HG03175 (cell line): Measurements from ENCODE around the gene DOCK1.
"Not testable (repeated sequence)": the region's sequence is repeated elsewhere in the genome, so short reads cannot be mapped to it uniquely, and the experiment has no call there.

ENCODE experiments used
- ATAC-seq: cut with Tn5 transposase; IDR thresholded peaks from one replicate; pipeline ENCODE4 v1.9.1; 2021; ENCODE audit warnings: mild to moderate bottlenecking, moderate library complexity; ENCODE audit not compliant: unreplicated experiment

DOCK1 gene

GRCh38 chr10:126902157-126902556, 3.1 kb upstream of the DOCK1 start:
- no peak for ATAC-seq

- ATAC-seq = no peak
Measured at GRCh38 chr10:126903656-126904360, 1.4 kb upstream of the DOCK1 start.

DNA sequence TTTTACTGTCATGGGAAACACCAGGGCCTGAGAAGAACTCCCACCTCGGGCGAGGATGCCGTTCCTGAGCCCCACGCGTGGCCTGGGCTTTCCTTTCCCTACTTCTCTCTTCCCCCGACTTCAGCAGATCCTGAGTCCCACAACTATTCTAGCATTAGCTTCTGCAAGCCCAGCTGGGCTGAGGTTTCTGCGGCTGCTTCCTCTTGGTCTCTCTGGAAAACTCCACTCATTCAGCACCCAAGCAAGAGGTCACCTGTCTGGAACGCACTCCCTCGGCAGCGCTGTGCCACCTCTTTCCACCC, 761 bp upstream of the DOCK1 start:
- ATAC-seq = no peak

DNA sequence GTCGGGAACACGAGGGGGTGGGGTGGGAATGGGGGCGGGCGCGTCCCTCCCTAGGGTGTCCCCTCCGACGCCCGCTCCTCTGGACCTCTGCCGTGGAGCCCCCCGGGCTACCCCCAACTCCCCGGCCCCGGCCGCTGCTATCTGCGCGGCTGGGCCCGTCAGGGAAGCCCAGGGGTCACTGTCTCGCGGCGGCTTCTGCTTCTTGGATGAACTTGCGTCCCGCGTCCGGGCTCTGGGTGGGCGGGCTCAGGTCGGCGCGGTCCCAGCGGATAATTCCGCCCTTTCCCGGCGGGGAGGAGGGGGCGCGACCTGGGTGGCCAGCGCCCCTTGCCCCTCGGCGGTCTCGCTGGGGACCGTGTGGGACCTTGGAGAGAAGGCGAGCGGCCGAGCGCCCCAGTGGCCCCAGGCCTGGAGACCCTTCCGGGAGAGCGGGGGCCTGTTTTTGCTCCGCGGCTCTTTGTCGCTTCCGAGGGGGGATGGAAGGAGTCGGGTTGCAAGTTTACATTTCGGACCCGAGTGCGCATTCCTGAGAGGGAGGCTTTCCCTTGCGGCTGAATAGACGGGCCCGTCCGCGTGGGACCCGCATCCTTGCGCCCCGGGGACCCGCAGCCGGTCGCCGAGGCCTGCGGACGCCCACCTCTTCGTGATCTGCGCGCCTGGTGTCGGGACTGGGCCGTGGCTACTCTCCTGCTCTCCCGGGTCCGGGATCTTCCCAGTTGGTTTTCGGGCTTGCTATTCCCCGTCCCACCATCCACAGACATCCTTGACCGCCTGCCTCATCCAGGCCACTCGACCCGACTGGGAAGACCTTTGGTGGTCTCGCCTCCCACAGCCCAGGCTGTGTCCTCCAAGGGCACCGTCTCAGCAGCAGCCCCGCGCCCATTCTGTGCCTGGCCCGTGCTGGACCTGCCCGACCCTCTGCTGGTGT, 812 bp downstream of the DOCK1 start:
- ATAC-seq = no peak

- no peak for ATAC-seq
Measured at GRCh38 chr10:126906704-126907422, 1.6 kb downstream of the DOCK1 start.

DNA sequence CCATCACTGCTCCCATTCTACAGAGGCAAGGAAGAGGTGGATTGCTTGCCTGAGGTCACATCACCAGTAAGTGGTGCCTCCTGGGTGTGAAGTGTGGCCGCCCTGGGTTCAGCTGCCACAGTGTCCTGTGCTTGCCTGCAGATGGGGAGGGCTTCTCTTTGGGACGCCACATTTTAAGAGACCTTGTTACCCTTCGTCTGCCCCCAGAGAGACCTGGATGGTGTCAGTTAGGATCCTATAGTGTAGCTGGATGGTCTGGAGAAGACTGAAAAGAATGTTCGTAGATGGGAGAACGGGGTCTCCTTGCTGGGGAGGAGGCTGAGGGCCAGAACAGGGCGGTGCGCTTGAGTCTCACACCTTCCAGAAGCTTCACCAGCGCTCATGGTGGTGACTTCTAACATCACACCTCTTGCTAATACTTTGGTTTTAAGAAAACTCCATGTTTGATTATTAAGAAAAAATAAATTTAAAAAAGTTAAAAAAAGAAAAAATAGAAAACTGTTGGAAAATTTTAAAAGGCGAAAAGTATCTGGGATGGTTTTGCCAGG, 2.3 kb downstream of the DOCK1 start:
- no peak for ATAC-seq

DNA sequence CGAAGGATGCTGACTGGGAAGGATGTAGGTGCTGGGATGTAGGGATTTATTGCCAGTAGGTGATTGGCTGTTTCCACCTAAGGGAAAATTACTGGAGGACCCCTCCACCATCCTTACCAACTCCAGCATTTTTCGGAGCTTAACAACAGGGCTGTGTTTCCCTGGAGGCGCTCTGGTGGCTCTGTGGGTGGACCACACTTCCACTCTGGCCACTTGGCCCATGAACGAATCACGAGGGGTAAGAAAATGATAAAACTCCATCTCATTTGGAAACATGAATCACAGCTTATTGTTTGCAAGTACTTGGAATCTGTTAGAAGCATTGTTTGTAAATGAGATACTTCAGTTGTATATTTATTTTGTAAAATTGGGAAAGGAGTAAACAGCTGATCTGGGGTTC, 3.0 kb downstream of the DOCK1 start:
- no peak for ATAC-seq

DNA sequence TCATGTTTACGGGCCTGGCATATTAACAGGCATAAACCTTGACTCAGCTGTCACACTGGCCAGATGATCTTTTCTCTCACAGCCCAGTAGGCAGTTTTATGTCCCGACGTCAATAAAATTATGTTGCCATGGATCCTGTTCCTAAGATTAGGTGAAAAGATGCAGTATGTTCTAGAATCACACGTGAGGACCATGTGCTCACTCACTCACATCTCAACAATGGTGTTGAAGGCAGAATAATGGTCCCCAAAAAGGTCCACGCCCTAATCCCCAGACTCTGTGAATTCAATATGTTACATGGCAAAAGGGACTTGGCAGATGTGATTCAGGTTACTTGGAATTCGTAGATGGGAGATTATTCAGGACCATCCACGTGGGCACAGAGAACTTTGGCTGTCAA, 3.5 kb downstream of the DOCK1 start:
- no peak for ATAC-seq

DNA sequence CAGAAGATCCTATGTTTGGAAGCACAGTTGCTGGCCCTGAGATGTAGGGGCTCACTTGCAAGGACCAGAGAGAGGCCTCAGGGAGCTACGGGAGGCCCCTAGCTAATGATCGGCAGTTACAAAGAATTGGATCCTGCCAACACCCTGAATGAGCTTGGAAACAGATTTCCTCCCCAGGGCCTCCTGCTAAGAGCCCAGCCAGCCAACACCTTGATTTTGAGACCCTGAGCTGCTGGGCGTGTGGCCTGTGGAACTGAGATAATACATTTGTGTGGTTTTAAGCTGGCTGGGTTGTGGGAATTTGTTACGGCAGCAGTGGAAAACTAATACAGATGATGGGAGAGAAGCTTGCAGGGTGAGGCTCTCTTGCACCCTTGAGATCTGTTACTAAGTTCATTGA, 3.9 kb downstream of the DOCK1 start:
- ATAC-seq = no peak

DNA sequence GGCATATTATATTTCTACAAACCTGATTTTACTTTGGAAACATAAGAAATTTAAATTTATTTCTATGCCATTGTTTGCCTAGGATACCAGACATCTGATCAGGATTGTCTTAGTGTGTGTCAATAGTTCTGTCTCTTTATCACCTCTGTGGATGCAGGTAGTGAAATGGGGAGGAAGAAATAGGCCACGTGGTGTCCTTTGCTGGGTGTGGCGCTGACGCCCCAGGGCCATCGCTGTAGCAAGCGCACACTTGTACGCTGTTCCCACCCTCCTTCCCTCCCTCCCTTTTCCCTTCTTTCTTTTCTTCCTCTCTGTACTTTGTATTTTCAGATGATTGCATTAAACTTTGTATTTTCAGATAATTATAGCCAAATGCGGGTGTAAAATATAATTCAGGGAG, 5.0 kb downstream of the DOCK1 start:
- no peak for ATAC-seq

DNA sequence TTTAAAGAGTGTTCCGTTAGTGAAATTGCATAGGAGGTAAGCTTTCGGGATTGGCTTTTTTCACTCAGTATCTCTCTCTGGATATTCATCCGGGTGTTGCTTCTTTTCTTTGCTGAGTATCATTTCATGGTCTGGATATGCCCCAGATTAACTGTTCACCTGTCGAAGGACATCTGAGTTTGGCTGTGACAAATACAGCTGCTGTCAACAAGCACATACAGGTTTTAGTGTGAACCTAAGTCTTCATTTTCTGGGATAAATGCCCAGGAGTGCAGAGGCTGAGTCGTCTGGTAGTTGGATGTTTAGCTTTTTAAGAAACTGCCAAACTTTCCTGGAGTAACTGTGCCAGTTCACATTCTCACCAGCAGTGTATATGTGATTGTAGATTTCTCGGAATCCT, 5.6 kb downstream of the DOCK1 start:
- ATAC-seq = no peak

- ATAC-seq = no peak
Measured at GRCh38 chr10:126911301-126911700, 6.1 kb downstream of the DOCK1 start.

- ATAC-seq = no peak
Measured at GRCh38 chr10:126913316-126913715, 8.1 kb downstream of the DOCK1 start.

DNA sequence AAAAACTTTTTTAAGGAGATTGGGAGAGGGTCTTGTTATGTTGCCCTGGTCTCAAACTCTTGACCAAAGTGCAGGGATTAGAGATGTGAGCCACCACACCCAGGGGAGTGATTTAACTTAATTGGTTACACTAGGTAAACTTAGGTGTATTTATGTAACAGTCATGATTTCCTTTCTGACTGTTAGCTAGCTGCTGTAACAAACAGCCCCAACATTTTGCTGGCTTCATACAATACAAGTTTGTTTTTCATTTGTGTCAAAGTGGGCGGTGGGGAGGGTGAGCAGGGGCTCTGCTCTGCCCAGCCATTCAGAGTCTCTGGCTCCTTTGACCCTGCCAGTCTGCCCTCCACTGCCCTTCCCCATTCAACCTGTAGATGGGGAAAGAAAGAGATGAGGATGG, 9.3 kb downstream of the DOCK1 start:
- no peak for ATAC-seq

- not testable (repeated sequence) for ATAC-seq
Measured at GRCh38 chr10:126916952-126917351, 11.7 kb downstream of the DOCK1 start.

- no peak for ATAC-seq
Measured at GRCh38 chr10:126917375-126917774, 12.1 kb downstream of the DOCK1 start.

DNA sequence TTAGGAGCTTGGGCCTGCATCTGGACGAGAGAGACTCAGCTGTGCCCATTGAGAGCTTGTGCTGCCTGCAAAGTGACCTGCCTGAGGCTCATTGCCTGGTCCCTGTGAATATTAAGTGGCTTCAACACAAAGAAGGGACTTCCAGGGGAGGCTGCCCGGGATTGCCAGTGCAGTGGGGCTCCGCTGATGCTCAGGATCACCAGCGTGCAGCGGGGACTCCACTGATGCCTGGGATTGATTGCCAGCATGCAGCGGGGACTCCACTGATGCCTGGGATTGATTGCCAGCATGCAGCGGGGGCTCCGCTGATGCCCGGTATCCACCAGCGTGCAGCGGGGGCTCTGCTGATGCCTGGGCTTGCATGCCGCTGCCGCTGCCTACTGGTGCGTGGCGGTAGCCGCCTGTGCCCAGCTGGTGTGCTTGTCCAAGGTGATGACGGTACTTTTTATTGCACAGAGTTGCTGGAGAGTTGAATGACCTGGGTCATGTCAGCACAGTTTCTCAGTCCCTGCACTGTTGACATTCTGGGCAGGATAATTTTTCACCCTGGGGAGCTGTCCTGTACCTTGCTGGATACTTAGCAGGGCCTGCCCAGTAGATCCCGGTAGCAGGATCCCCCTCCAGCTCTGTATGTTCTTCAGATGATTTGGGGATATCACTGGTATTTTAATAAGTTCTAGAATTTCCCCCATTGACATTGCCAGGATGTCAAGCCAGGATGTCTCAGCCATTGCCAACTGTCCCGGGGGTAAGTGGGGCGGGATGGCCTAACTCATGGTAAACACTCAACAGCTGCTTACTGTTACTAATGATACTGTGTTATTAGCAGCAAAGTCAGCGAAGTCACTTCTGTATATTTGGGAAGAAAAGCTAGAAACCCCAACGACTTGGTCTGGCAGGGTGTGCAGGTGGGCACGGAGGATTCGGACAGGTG, 13.0 kb downstream of the DOCK1 start:
- ATAC-seq = no peak

- no peak for ATAC-seq
Measured at GRCh38 chr10:126919426-126919825, 14.2 kb downstream of the DOCK1 start.

DNA sequence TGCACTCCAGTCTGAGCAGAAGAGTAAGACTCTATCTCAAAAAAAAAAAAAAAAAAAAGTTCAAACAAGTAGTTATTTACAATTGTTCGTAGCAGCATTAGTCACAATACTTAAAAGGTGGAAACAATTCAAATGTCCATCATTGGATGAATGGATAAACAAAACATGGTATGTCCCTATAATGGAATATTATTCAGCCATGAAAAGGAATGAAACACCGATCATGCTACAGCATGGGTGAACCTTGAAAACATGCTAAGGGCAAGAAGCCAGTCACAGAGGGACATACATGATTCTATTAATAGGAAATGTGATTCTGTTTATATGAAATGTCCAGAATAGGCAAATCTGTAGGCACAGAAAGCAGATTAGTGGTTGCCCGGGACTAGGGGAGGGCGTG, 15.9 kb downstream of the DOCK1 start:
- ATAC-seq = no peak

DNA sequence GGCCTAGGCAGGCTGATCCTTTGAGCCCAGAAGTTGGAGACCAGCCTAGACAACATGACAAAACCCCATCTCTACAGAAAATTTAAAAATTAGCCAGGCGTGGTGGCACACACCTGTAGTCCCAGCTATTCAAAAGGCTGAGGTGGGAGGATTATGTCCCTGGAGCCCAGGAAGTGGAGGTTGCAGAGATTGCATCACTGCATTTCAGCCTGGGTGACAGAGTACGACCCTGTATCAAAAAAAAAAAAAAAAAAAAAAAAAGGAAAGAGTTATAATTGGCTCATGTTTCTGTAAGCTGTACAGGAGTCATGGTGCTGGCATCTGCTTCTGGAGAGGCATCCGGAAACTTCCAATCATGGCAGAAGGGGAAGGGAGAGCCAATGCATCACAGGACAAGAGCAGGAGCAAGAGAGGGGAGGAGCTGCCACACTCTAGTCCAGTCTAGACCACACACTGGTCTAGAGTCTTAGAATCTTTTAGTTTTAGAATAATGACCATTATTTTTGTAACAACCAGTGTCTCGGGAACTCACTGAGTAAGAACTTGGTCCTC, 16.8 kb downstream of the DOCK1 start:
- ATAC-seq = no peak
